ENCODE data around the gene CRYBB1. TPM values are rescaled to one million over a fixed set of nuclear protein-coding genes. Genes with fewer than 3 reads are reported as not detected.
"Not testable (repeated sequence)": the region's sequence is repeated elsewhere in the genome, so short reads cannot be mapped to it uniquely, and the experiment has no call there.

Gene CRYBB1
- total and polyA plus RNA-seq, 4 donors: 0.14 to 1.1 (median 0.45) TPM

GRCh38 chr22:26615830-26616435, 1.9 kb downstream of the CRYBB1 start:
- H3K27ac ChIP-seq (ENCODE audit: low read depth in 1 of 2, low read length in 1 of 2): no peak overlapping the region
- no peak for TF ChIP-seq CTCF (IDR thresholded peaks at IDR 0.05; ENCODE audit: control extremely low read depth, extremely low read depth)
- H3K4me3 ChIP-seq: no peak overlapping the region
- peaks cover 0 to 8% (median 5%) of the 10 kb centered on the region in 3 donors for H3K27me3 ChIP-seq (ENCODE audit: control insufficient read depth in 3 of 3, insufficient read depth in 3 of 3, low read length in 2 of 3)
- 64 to 65% methylated on average over 11 of the region's 11 CpGs for WGBS, 2 donors
- ATAC-seq (ENCODE audit: insufficient read depth, low FRiP score) (no peak), DNase-seq (no peak)
- peaks cover 0 to 25% (median 9%) of the 10 kb centered on the region in 5 donors for H3K4me1 ChIP-seq (ENCODE audit: control insufficient read depth in 5 of 5, insufficient read depth in 5 of 5, low read length in 5 of 5)
- H3K9ac ChIP-seq (ENCODE audit: insufficient read depth in 1 of 2, low read length in 2 of 2): no peak overlapping the region
- no peaks in the 10 kb centered on the region for H3K9me3 ChIP-seq (ENCODE audit: control insufficient read depth in 4 of 4, insufficient read depth in 3 of 4, low read length in 3 of 4)
- H3K36me3 ChIP-seq (ENCODE audit: control insufficient read depth in 4 of 4, insufficient read depth in 4 of 4, low read length in 4 of 4): no peaks in the 10 kb centered on the region

GRCh38 chr22:26615149-26615548, 2.7 kb downstream of the CRYBB1 start:
- Histone ChIP-seq H3K9me3 (ENCODE audit: control insufficient read depth in 4 of 4, insufficient read depth in 3 of 4, low read length in 3 of 4) (no peaks in the 10 kb centered on the region), H3K4me1 (ENCODE audit: control insufficient read depth in 5 of 5, insufficient read depth in 5 of 5, low read length in 5 of 5) (peaks cover 0 to 25% (median 9%) of the 10 kb centered on the region in 5 donors), H3K27ac (ENCODE audit: low read depth in 1 of 2, low read length in 1 of 2) (no peak overlapping the region), H3K27me3 (ENCODE audit: control insufficient read depth in 3 of 3, insufficient read depth in 3 of 3, low read length in 2 of 3) (peaks cover 0 to 8% (median 5%) of the 10 kb centered on the region in 3 donors), H3K36me3 (ENCODE audit: control insufficient read depth in 4 of 4, insufficient read depth in 4 of 4, low read length in 4 of 4) (no peaks in the 10 kb centered on the region), H3K4me3 (no peak overlapping the region), H3K9ac (ENCODE audit: insufficient read depth in 1 of 2, low read length in 2 of 2) (no peak overlapping the region)
- DNase-seq (no peak), ATAC-seq (ENCODE audit: insufficient read depth, low FRiP score) (no peak)
- WGBS, 2 donors: 29 to 38% methylated on average over 5 of the region's 5 CpGs
- no peak for TF ChIP-seq CTCF (IDR thresholded peaks at IDR 0.05; ENCODE audit: control extremely low read depth, extremely low read depth)

GRCh38 chr22:26614322-26614721, 3.5 kb downstream of the CRYBB1 start:
- no peak overlapping the region for H3K9ac ChIP-seq (ENCODE audit: insufficient read depth in 1 of 2, low read length in 2 of 2)
- no peak for ATAC-seq (ENCODE audit: insufficient read depth, low FRiP score)
- no peak for TF ChIP-seq CTCF (IDR thresholded peaks at IDR 0.05; ENCODE audit: control extremely low read depth, extremely low read depth)
- H3K4me1 ChIP-seq (ENCODE audit: control insufficient read depth in 5 of 5, insufficient read depth in 5 of 5, low read length in 5 of 5): peaks cover 0 to 18% (median 5%) of the 10 kb centered on the region in 5 donors
- WGBS, 2 donors: 66 to 84% methylated on average over 14 of the region's 14 CpGs
- no peaks in the 10 kb centered on the region for H3K9me3 ChIP-seq (ENCODE audit: control insufficient read depth in 4 of 4, insufficient read depth in 3 of 4, low read length in 3 of 4)
- no peaks in the 10 kb centered on the region for H3K36me3 ChIP-seq (ENCODE audit: control insufficient read depth in 4 of 4, insufficient read depth in 4 of 4, low read length in 4 of 4)
- H3K4me3 ChIP-seq: no peak overlapping the region
- DNase-seq: no peak
- no peak overlapping the region for H3K27ac ChIP-seq (ENCODE audit: low read depth in 1 of 2, low read length in 1 of 2)
- peaks cover 0 to 8% (median 5%) of the 10 kb centered on the region in 3 donors for H3K27me3 ChIP-seq (ENCODE audit: control insufficient read depth in 3 of 3, insufficient read depth in 3 of 3, low read length in 2 of 3)

GRCh38 chr22:26613753-26614152, 4.1 kb downstream of the CRYBB1 start:
- not testable (repeated sequence) for ATAC-seq (ENCODE audit: insufficient read depth, low FRiP score); H3K36me3 ChIP-seq (ENCODE audit: control insufficient read depth in 4 of 4, insufficient read depth in 4 of 4, low read length in 4 of 4); H3K4me3 ChIP-seq; H3K27me3 ChIP-seq (ENCODE audit: control insufficient read depth in 3 of 3, insufficient read depth in 3 of 3, low read length in 2 of 3); DNase-seq; H3K27ac ChIP-seq (ENCODE audit: low read depth in 1 of 2, low read length in 1 of 2); H3K9ac ChIP-seq (ENCODE audit: insufficient read depth in 1 of 2, low read length in 2 of 2); H3K9me3 ChIP-seq (ENCODE audit: control insufficient read depth in 4 of 4, insufficient read depth in 3 of 4, low read length in 3 of 4)
- 27 to 42% methylated on average over 10 of the region's 10 CpGs for WGBS, 2 donors
- H3K4me1 ChIP-seq (ENCODE audit: control insufficient read depth in 5 of 5, insufficient read depth in 5 of 5, low read length in 5 of 5): peaks cover 0 to 15% (median 5%) of the 10 kb centered on the region in 5 donors
